A673 (cell line): ENCODE results near the gene B3GALT6.

Source experiments
- EZH2 ChIP-seq: fragments of 200-600 bp; sonication (generic); IDR thresholded peaks from 2 replicates; pipeline ENCODE4 v1.6.1; 2017; ENCODE audit warnings: borderline replicate concordance, low read depth, mild to moderate bottlenecking, mixed read lengths, antibody characterized with exemption, low read length; ENCODE audit not compliant: poor library complexity, severe bottlenecking
- TF ChIP-seq, protein P1 (sequence below): fragments of 300-800, 200-600 bp; sonication (generic); conservative IDR thresholded peaks from 2 replicates; pipeline ENCODE4 v1.5.1; 2017; ENCODE audit warnings: low read depth, mild to moderate bottlenecking, antibody characterized with exemption, low read length, moderate library complexity, mixed read lengths

DNA sequence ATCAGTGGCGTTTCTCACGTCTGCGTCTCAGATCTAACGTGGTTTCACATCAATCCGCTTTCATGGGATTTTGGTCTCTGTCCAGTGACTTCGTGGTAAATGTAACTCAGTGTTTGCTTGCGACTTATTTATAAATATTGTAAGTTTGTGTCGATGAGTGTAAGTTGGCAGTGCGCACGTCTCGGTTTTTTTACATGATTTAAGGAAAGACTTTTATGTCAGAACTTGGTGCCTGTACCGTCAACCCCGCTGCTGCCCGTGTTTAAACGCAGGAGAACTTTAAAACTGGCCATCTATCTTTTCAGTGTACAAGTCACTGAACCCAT, 1.5 kb downstream of the B3GALT6 start:
- TF ChIP-seq, protein P1, sequence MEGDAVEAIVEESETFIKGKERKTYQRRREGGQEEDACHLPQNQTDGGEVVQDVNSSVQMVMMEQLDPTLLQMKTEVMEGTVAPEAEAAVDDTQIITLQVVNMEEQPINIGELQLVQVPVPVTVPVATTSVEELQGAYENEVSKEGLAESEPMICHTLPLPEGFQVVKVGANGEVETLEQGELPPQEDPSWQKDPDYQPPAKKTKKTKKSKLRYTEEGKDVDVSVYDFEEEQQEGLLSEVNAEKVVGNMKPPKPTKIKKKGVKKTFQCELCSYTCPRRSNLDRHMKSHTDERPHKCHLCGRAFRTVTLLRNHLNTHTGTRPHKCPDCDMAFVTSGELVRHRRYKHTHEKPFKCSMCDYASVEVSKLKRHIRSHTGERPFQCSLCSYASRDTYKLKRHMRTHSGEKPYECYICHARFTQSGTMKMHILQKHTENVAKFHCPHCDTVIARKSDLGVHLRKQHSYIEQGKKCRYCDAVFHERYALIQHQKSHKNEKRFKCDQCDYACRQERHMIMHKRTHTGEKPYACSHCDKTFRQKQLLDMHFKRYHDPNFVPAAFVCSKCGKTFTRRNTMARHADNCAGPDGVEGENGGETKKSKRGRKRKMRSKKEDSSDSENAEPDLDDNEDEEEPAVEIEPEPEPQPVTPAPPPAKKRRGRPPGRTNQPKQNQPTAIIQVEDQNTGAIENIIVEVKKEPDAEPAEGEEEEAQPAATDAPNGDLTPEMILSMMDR, result no peak
- no peak for TF ChIP-seq EZH2
